B cell (primary cell): ENCODE results near the gene SPTA1.

Experiments used
- CTCF ChIP-seq: fragments of 200-600 bp; IDR thresholded peaks from one replicate; pipeline ENCODE4 v1.8.0; 2022; ENCODE audit warnings: antibody characterized with exemption, mild to moderate bottlenecking
- EZH2 ChIP-seq: IDR thresholded peaks from 2 replicates; pipeline ENCODE4 v1.6.1; 2012; ENCODE audit warnings: borderline replicate concordance, low read depth, mild to moderate bottlenecking, moderate library complexity, low read length; ENCODE audit not compliant: insufficient read depth, poor library complexity, severe bottlenecking

GRCh38 chr1:158689875-158690274 lies 3.4 kb upstream of the SPTA1 start:
- TF ChIP-seq CTCF (no peak), EZH2 (no peak)
